Panc1 (cell line): ENCODE results near the gene CNNM4. TPM values are rescaled to one million over a fixed set of nuclear protein-coding genes. Genes with fewer than 3 reads are reported as not detected.

Experiments used
- ATAC-seq: fragments of 200-7000 bp; cut with Tn5 transposase; 2 replicates; pipeline ENCODE4 v1.9.1; 2020; ENCODE audit warnings: mild to moderate bottlenecking, moderate library complexity
- BruUV-seq: library from RNA; stranded (reverse); fragments of 400-500 nt; replicated peaks from 2 replicates; lab custom pipeline; 2021; lab: Mats Ljungman, UMichigan
- CTCF ChIA-PET: fragments of 300-600 bp; sonication (Branson Sonifier 250); formaldehyde crosslinking; loops from one replicate; lab custom pipeline; 2022; ENCODE audit warnings: antibody characterized with exemption; lab: Charles Lee
- POLR2A ChIA-PET: fragments of 300-600 bp; sonication (Branson Sonifier 250); formaldehyde crosslinking; loops from one replicate; lab custom pipeline; 2022; ENCODE audit warnings: antibody characterized with exemption; lab: Charles Lee
- DNase-seq: peaks from one replicate; pipeline ENCODE4 v3.0.0-alpha.2; 2010; ENCODE audit warnings: low read depth, low spot score
- H3K27ac ChIP-seq: 2 replicates; pipeline ENCODE4 v1.5.1; 2011; ENCODE audit warnings: mild to moderate bottlenecking, low read length, inconsistent platforms
- H3K27me3 ChIP-seq: fragments of 200-500 bp; sonication (Bioruptor generic); 2 replicates; pipeline ENCODE4 v1.6.0; 2014; ENCODE audit warnings: low read length, inconsistent platforms; ENCODE audit not compliant: control insufficient read depth, insufficient read depth
- H3K36me3 ChIP-seq: fragments of 200-500 bp; sonication (Bioruptor generic); 2 replicates; pipeline ENCODE4 v1.5.1; 2014; ENCODE audit warnings: inconsistent platforms, mild to moderate bottlenecking, low read length, moderate library complexity; ENCODE audit not compliant: control insufficient read depth, insufficient read depth
- H3K4me1 ChIP-seq: 2 replicates; pipeline ENCODE4 v1.5.1; 2011; ENCODE audit warnings: inconsistent platforms, mild to moderate bottlenecking, low read length, moderate library complexity; ENCODE audit not compliant: control insufficient read depth, insufficient read depth
- H3K4me3 ChIP-seq, 2 experiments: 2 replicates each; pipeline ENCODE4 v1.5.1; 2011 to 2012; ENCODE audit warnings: low read depth in 2 of 2, low read length in 2 of 2, mild to moderate bottlenecking in 2 of 2, inconsistent platforms in 1 of 2, moderate library complexity in 1 of 2
- H3K9me3 ChIP-seq: fragments of 200-500 bp; sonication (Bioruptor generic); 2 replicates; pipeline ENCODE4 v1.5.1; 2014; ENCODE audit warnings: low read depth, mild to moderate bottlenecking, inconsistent platforms, low read length, moderate library complexity; ENCODE audit not compliant: control insufficient read depth, insufficient read depth
- POLR2AphosphoS5 ChIP-seq: IDR thresholded peaks from 2 replicates; pipeline ENCODE4 v1.6.1; 2012; ENCODE audit warnings: mild to moderate bottlenecking, low read depth, low read length, moderate library complexity
- TCF7L2 ChIP-seq: IDR thresholded peaks from 2 replicates; pipeline ENCODE4 v1.6.1; 2011; ENCODE audit warnings: mild to moderate bottlenecking, low read depth, low read length, inconsistent platforms
- in situ Hi-C: cut with HindIII; loops from 2 replicates; pipeline ENCODE4 v1.10.0; 2016; ENCODE audit warnings: low sequenced_read_pairs, low pct_unique_long_range_greater_than_20kb
- intact Hi-C: fragments of 100-400 bp; cut with micrococcal nuclease; formaldehyde crosslinking; loops from one replicate; pipeline ENCODE4 v1.10.0; 2022; ENCODE audit not compliant: unreplicated experiment
- total RNA-seq: library from RNA; stranded (reverse); gene quantifications from one replicate; pipeline ENCODE4 v1.2.1, GENCODE V29; 2021; ENCODE audit not compliant: unreplicated experiment
- TF ChIP-seq, protein P1 (sequence below), 2 experiments: IDR thresholded peaks; 2 replicates each; pipeline ENCODE4 v1.6.1; 2011 to 2012; ENCODE audit warnings: low read depth in 2 of 2, control low read depth in 1 of 2, low read length in 1 of 2, mild to moderate bottlenecking in 1 of 2, moderate library complexity in 1 of 2; ENCODE audit not compliant: insufficient read depth in 1 of 2
- TF ChIP-seq, protein P2 (sequence below): fragments of 450-650 bp; IDR thresholded peaks from 2 replicates; pipeline ENCODE4 v1.5.1; 2017; ENCODE audit warnings: mild to moderate bottlenecking

CNNM4 gene
- total RNA-seq, 1 experiment from 2014 or later, result 15.7 TPM

DNA sequence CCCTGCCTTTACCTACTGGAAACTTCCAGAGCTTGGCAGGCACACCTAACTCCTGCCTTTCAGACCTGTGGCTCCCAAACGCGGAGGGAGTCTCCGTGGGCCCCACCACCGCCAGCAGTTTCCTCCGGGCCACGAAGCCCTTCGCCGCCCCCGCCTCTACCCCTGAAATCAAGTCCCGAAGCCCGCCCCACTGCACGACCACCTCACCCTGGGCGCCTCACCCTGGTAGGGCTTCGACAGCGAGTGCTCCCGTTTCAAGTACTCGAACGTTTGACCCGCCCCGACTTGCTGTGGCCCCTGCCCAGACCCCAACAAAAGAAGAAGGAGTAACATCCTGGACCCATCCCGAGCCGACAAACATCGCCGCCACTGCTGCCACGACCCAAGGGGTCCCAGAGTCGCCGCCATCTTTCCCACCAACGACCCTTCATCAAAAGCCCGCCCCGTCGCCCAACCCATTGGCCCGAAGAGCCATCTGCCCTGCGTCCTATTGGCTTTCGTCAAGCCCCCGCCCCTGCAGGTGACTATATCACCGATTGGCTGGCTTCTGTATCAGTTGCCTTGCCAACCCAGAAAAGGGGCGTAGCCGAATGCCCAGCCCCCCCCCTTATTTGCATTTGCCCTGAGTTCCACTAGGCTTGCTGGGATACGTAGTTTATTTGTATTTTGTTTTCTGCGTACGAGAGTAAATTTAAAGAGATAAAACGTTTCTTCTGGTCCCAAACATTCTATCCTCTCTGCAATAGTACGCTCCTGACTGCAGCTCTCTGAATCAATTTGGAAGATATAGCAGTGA lies 20.9 kb upstream of the CNNM4 start, which contains the start of gene LMAN2L:
Gene LMAN2L (minus strand): TSS at position 432 of the 796 bp plus-strand sequence. CDS start 24 bp downstream, at position 408.
- CTCF ChIA-PET, result no interaction called here
- Histone ChIP-seq H3K4me1 (peaks cover 6% of the 10 kb centered on the region; the same call in 1 of the 2 replicates), H3K9me3 (no peaks in the 10 kb centered on the region), H3K27ac (peak within 1 kb of the TSS; percentile 90), H3K4me3 (peak within 1 kb of the TSS; percentile 82 to 83), H3K27me3 (no peaks in the 10 kb centered on the region), H3K36me3 (peaks cover 4% of the 10 kb centered on the region; the same call in 1 of the 2 replicates)
- ATAC-seq (peak; percentile 100), DNase-seq (peak; percentile 88)
- POLR2A ChIA-PET, result no interaction called here
- no TSS peak for BruUV-seq
- TF ChIP-seq POLR2AphosphoS5, result peak; percentile 85
- TF ChIP-seq, protein P1, sequence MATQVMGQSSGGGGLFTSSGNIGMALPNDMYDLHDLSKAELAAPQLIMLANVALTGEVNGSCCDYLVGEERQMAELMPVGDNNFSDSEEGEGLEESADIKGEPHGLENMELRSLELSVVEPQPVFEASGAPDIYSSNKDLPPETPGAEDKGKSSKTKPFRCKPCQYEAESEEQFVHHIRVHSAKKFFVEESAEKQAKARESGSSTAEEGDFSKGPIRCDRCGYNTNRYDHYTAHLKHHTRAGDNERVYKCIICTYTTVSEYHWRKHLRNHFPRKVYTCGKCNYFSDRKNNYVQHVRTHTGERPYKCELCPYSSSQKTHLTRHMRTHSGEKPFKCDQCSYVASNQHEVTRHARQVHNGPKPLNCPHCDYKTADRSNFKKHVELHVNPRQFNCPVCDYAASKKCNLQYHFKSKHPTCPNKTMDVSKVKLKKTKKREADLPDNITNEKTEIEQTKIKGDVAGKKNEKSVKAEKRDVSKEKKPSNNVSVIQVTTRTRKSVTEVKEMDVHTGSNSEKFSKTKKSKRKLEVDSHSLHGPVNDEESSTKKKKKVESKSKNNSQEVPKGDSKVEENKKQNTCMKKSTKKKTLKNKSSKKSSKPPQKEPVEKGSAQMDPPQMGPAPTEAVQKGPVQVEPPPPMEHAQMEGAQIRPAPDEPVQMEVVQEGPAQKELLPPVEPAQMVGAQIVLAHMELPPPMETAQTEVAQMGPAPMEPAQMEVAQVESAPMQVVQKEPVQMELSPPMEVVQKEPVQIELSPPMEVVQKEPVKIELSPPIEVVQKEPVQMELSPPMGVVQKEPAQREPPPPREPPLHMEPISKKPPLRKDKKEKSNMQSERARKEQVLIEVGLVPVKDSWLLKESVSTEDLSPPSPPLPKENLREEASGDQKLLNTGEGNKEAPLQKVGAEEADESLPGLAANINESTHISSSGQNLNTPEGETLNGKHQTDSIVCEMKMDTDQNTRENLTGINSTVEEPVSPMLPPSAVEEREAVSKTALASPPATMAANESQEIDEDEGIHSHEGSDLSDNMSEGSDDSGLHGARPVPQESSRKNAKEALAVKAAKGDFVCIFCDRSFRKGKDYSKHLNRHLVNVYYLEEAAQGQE (IDR thresholded peaks at IDR 0.05; ENCODE audit: insufficient read depth in 1 of 2, low read depth in 2 of 2, low read length in 1 of 2), result no peak
- intact Hi-C loops (no loop called here), in situ Hi-C loops (no loop called here)

DNA sequence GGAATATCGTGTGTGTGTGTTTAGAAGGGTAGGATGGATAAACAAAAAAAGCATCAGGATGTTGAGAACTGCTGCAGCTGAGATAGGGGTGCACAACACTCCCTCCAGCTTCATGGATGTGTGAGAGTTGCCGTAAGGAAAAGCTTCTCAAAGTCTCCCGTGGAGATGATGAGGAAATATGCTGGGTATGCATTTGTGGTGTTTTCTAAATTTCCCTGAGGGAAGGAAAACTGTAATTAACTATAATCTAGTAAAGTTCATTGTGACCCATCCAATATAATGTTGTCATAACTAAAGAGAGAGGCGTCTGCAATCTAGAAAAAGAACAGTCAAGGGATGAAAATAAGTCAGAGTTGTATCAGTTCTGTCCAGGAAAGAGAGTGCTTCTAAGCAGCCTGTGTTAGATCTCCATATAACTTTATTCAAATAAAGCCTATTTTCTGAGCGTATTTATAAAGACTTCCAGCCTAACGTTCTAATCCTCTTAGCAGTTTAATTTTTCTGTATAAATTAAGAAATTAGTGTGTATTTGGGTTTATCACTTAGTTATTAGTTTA lies 13.6 kb upstream of the CNNM4 start:
- BruUV-seq, result no TSS peak
- TF ChIP-seq, protein P1 (IDR thresholded peaks at IDR 0.05; ENCODE audit: insufficient read depth in 1 of 2, low read depth in 2 of 2, low read length in 1 of 2), result no peak
- TF ChIP-seq TCF7L2, result no peak
- TF ChIP-seq, protein P2, sequence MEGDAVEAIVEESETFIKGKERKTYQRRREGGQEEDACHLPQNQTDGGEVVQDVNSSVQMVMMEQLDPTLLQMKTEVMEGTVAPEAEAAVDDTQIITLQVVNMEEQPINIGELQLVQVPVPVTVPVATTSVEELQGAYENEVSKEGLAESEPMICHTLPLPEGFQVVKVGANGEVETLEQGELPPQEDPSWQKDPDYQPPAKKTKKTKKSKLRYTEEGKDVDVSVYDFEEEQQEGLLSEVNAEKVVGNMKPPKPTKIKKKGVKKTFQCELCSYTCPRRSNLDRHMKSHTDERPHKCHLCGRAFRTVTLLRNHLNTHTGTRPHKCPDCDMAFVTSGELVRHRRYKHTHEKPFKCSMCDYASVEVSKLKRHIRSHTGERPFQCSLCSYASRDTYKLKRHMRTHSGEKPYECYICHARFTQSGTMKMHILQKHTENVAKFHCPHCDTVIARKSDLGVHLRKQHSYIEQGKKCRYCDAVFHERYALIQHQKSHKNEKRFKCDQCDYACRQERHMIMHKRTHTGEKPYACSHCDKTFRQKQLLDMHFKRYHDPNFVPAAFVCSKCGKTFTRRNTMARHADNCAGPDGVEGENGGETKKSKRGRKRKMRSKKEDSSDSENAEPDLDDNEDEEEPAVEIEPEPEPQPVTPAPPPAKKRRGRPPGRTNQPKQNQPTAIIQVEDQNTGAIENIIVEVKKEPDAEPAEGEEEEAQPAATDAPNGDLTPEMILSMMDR, result no peak
- DNase-seq (no peak), ATAC-seq (no peak)
- Histone ChIP-seq H3K4me3 (no peak overlapping the region), H3K9me3 (no peaks in the 10 kb centered on the region), H3K27me3 (no peaks in the 10 kb centered on the region), H3K27ac (no peak overlapping the region), H3K36me3 (no peaks in the 10 kb centered on the region), H3K4me1 (no peaks in the 10 kb centered on the region)
- intact Hi-C loops (no loop called here), in situ Hi-C loops (no loop called here)
- ChIA-PET CTCF (no interaction called here), POLR2A (interaction anchor here (0.7 kb wide), 1 partner anchor 615 kb away, joined by 4 read pairs; no protein-coding TSS in a partner anchor)
